Endometrial microvascular endothelial cells (primary cell): ENCODE data around the gene PRKG1. TPM values are rescaled to one million over a fixed set of nuclear protein-coding genes. Genes with fewer than 3 reads are reported as not detected.
"Not testable (repeated sequence)": the region's sequence is repeated elsewhere in the genome, so short reads cannot be mapped to it uniquely, and the experiment has no call there.

Experiments
- in situ Hi-C: cut with HindIII; loops from 2 replicates; pipeline ENCODE4 v1.10.0; 2017; ENCODE audit warnings: low sequenced_read_pairs, low pct_unique_long_range_greater_than_20kb; ENCODE audit errors: inconsistent ontology term
- total RNA-seq: library from RNA; depleted of rRNA; stranded (reverse); fragments of >200 nt; gene quantifications from one replicate; pipeline ENCODE4 v1.2.3, GENCODE V29; 2015; ENCODE audit errors: inconsistent ontology term

PRKG1 gene
- total RNA-seq, 1 donor from 2014 or later: not detected

GRCh38 chr10:51242393-51242792, 168.1 kb downstream of the PRKG1 start:
- in situ Hi-C loops: no loop called here

GRCh38 chr10:51244309-51244708, 170.0 kb downstream of the PRKG1 start:
- in situ Hi-C loops: no loop called here

- in situ Hi-C loops: no loop called here
Observed at GRCh38 chr10:51244748-51245490, 170.6 kb downstream of the PRKG1 start.

- in situ Hi-C loops: no loop called here
Observed at GRCh38 chr10:51246156-51246555, 171.9 kb downstream of the PRKG1 start.

- in situ Hi-C loops: no loop called here
Observed at GRCh38 chr10:51250278-51250920, 176.1 kb downstream of the PRKG1 start.

- in situ Hi-C loops: no loop called here
Observed at GRCh38 chr10:51251110-51251509, 176.8 kb downstream of the PRKG1 start.

GRCh38 chr10:51255381-51255780, 181.1 kb downstream of the PRKG1 start:
- in situ Hi-C loops: no loop called here

GRCh38 chr10:51257511-51258248, 183.4 kb downstream of the PRKG1 start:
- in situ Hi-C loops: no loop called here

- in situ Hi-C loops: no loop called here
Observed at GRCh38 chr10:51260376-51260775, 186.1 kb downstream of the PRKG1 start.

GRCh38 chr10:51266496-51266895, 192.2 kb downstream of the PRKG1 start:
- in situ Hi-C loops: no loop called here

GRCh38 chr10:51267980-51268570, 193.8 kb downstream of the PRKG1 start:
- in situ Hi-C loops: not testable (repeated sequence)

- in situ Hi-C loops: no loop called here
Observed at GRCh38 chr10:51269821-51270220, 195.5 kb downstream of the PRKG1 start.

GRCh38 chr10:51270936-51271530, 196.7 kb downstream of the PRKG1 start:
- in situ Hi-C loops: no loop called here

GRCh38 chr10:51272099-51272498, 197.8 kb downstream of the PRKG1 start:
- in situ Hi-C loops: not testable (repeated sequence)

- in situ Hi-C loops: no loop called here
Observed at GRCh38 chr10:51272555-51272954, 198.3 kb downstream of the PRKG1 start.

- in situ Hi-C loops: no loop called here
Observed at GRCh38 chr10:51273574-51273973, 199.3 kb downstream of the PRKG1 start.

- in situ Hi-C loops: not testable (repeated sequence)
Observed at GRCh38 chr10:51276097-51276496, 201.8 kb downstream of the PRKG1 start.

- in situ Hi-C loops: not testable (repeated sequence)
Observed at GRCh38 chr10:51281387-51281786, 207.1 kb downstream of the PRKG1 start.

- in situ Hi-C loops: no loop called here
Observed at GRCh38 chr10:51285601-51286000, 211.3 kb downstream of the PRKG1 start.
